ENCODE data around the gene LGMN. TPM values are rescaled to one million over a fixed set of nuclear protein-coding genes. Genes with fewer than 3 reads are reported as not detected.
"Not testable (repeated sequence)": the region's sequence is repeated elsewhere in the genome, so short reads cannot be mapped to it uniquely, and the experiment has no call there.

The LGMN gene
- total and polyA plus RNA-seq, 2 experiments from 2014 or later = 98.8 to 129 TPM

DNA sequence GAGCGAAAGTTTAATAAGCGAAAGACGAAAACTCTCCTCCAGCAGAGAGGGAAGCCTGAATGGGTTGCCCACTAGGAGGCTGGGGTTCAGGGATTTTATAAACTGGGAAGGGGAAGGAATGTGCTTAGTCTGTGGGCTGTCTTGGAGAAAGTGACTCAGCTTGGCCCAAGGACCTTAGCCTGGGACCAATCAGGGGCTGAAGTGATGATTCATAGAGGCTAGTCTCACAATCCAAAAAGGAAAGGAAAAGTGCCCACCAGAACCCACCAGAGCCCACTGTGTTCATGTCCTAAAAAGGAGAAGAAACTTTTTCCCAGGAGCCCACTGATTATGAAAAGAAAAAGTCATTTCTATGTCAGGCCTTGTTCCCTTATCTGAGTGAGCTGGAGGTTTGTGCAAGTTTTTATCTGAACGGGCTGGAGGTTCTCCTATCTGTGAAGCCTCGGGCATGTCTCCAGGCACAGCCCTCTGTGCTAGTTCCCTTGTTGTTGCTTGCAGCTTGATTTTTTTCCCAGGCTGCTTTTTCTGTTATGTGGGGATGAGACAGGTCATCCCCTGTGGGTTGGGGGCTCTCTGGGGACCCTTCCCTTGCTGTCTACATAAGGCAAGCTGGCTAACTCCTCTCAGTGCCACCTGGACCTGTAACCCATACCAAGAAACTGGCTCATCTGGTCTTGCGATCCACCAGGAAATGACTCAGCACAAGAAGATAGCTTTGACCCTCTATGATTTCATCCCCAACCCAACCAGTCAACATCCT is 37.4 kb upstream of the LGMN start:
- Histone ChIP-seq H2AFZ (peak overlapping the region; percentile 50), H3K79me2 (ENCODE audit: insufficient read depth) (no peaks in the 10 kb centered on the region), H3K9me3 (ENCODE audit: low read depth) (no peaks in the 10 kb centered on the region), H3K4me2 (ENCODE audit: unreplicated experiment) (peak overlapping the region; percentile 51), H3K4me1 (ENCODE audit: insufficient read depth) (peaks cover 10% of the 10 kb centered on the region), H3K9me2 (ENCODE audit: insufficient read depth) (no peaks in the 10 kb centered on the region), H3K27me3 (replicated peaks; ENCODE audit: insufficient read depth) (no peaks in the 10 kb centered on the region), H3K36me3 (ENCODE audit: low read depth) (no peaks in the 10 kb centered on the region), H3K9ac (peak overlapping the region; percentile 58), H3K27ac (peak overlapping the region; percentile 81), H3F3A (ENCODE audit: insufficient read depth) (peaks cover 16% of the 10 kb centered on the region), H4K20me1 (ENCODE audit: insufficient read depth) (no peaks in the 10 kb centered on the region), H3K4me3 (peak overlapping the region; percentile 34; the same call in 1 of the 2 replicates)
- peak; percentile 88 for DNase-seq
- in situ Hi-C loops (cut with MboI) = loop anchor here (25.0 kb wide), 1 partner anchor 649 kb away; no protein-coding TSS in a partner anchor
- no peak for TF ChIP-seq EZH2phosphoT487 (IDR thresholded peaks at IDR 0.05; ENCODE audit: insufficient read depth, low read depth)
- no peak for TF ChIP-seq EZH2 (IDR thresholded peaks at IDR 0.05; ENCODE audit: insufficient read depth, poor library complexity, severe bottlenecking)
- WGBS, 2 experiments (ENCODE audit: low coverage in 1 of 2, low lambda C conversion rate in 2 of 2, missing lambda C conversion rate in 2 of 2) = 70 to 74% methylated on average over 6 of the region's 6 CpGs

DNA sequence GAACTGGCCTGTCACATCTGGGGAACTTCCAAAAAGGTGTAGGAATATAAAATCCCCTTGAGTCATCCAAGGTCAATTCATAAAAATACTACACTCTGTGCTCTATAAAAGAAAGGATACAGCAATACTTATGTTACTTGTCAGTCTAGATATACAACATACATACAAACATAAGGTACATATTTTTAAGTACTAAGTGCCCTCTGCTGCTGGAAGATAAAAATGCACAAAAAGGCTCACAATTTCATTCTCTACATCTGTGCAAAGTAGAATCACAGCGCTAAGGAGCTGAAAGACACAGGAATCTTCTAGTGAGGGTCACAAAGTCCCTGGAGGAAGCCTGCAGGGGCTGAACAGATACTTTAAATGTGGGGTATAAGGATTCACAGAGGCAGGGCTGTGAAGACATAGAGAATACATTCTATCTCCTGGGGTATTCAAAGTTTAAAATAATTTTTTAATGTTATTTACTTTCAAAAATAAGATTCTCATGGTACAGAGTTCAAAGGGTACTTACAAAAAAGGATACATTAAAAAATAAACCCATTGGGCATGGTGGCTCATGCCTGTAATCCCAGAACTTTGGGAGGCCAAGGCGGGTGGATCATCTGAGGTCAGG is 35.5 kb upstream of the LGMN start:
- no peak for TF ChIP-seq EZH2phosphoT487 (IDR thresholded peaks at IDR 0.05; ENCODE audit: insufficient read depth, low read depth)
- TF ChIP-seq EZH2 (IDR thresholded peaks at IDR 0.05; ENCODE audit: insufficient read depth, poor library complexity, severe bottlenecking) = no peak
- Histone ChIP-seq H3K36me3 (ENCODE audit: low read depth) (no peaks in the 10 kb centered on the region), H4K20me1 (ENCODE audit: insufficient read depth) (no peaks in the 10 kb centered on the region), H3K9ac (no peak overlapping the region), H3K9me2 (ENCODE audit: insufficient read depth) (no peaks in the 10 kb centered on the region), H3K4me2 (ENCODE audit: unreplicated experiment) (no peak overlapping the region), H3K27ac (no peak overlapping the region), H3K27me3 (replicated peaks; ENCODE audit: insufficient read depth) (no peaks in the 10 kb centered on the region), H3K9me3 (ENCODE audit: low read depth) (no peaks in the 10 kb centered on the region), H3K4me1 (ENCODE audit: insufficient read depth) (peaks cover 18% of the 10 kb centered on the region), H3K4me3 (no peak overlapping the region), H3F3A (ENCODE audit: insufficient read depth) (peaks cover 22% of the 10 kb centered on the region), H3K79me2 (ENCODE audit: insufficient read depth) (no peaks in the 10 kb centered on the region), H2AFZ (peak overlapping the region; percentile 21)
- WGBS, 2 experiments (ENCODE audit: low coverage in 1 of 2, low lambda C conversion rate in 2 of 2, missing lambda C conversion rate in 2 of 2) = 35 to 42% methylated on average over 2 of the region's 2 CpGs
- in situ Hi-C loops (cut with MboI) = loop anchor here (25.0 kb wide), 1 partner anchor 647 kb away; no protein-coding TSS in a partner anchor
- DNase-seq = peak; percentile 68

DNA sequence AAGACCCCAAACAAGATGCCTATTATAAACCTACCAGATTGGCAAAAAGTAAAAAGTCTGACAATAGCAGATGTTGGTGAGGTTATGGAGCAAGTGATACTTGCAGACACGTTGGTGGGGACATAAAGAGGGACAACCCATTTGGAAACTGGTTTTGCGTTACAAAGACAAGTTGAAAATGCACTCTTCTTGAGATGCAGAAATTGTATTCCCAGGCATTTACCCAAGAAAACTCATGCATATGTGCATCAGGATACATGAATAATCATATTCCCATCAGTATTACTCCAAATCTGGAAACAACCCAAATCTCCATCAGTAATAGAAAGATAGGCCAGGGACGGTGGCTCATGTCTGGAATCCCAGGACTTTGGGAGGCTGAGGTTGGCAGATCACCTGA is 32.9 kb upstream of the LGMN start:
- TF ChIP-seq EZH2phosphoT487 (IDR thresholded peaks at IDR 0.05; ENCODE audit: insufficient read depth, low read depth) (no peak), EZH2 (IDR thresholded peaks at IDR 0.05; ENCODE audit: insufficient read depth, poor library complexity, severe bottlenecking) (no peak)
- DNase-seq = no peak
- peaks cover 15% of the 10 kb centered on the region for H3F3A ChIP-seq (ENCODE audit: insufficient read depth)
- peaks cover 17% of the 10 kb centered on the region for H3K4me1 ChIP-seq (ENCODE audit: insufficient read depth)
- H3K9me2 ChIP-seq (ENCODE audit: insufficient read depth) = no peaks in the 10 kb centered on the region
- H3K4me3 ChIP-seq = no peak overlapping the region
- H2AFZ ChIP-seq = no peak overlapping the region
- no peaks in the 10 kb centered on the region for H3K79me2 ChIP-seq (ENCODE audit: insufficient read depth)
- no peaks in the 10 kb centered on the region for H3K36me3 ChIP-seq (ENCODE audit: low read depth)
- H3K27ac ChIP-seq = no peak overlapping the region
- H3K4me2 ChIP-seq (ENCODE audit: unreplicated experiment) = no peak overlapping the region
- H3K9me3 ChIP-seq (ENCODE audit: low read depth) = no peaks in the 10 kb centered on the region
- no peaks in the 10 kb centered on the region for H3K27me3 ChIP-seq (replicated peaks; ENCODE audit: insufficient read depth)
- no peak overlapping the region for H3K9ac ChIP-seq
- 90 to 95% methylated on average over 3 of the region's 3 CpGs for WGBS, 2 experiments (ENCODE audit: low coverage in 1 of 2, low lambda C conversion rate in 2 of 2, missing lambda C conversion rate in 2 of 2)
- H4K20me1 ChIP-seq (ENCODE audit: insufficient read depth) = no peaks in the 10 kb centered on the region
- in situ Hi-C loops (cut with MboI) = loop anchor here (25.0 kb wide), 1 partner anchor 644 kb away; no protein-coding TSS in a partner anchor

DNA sequence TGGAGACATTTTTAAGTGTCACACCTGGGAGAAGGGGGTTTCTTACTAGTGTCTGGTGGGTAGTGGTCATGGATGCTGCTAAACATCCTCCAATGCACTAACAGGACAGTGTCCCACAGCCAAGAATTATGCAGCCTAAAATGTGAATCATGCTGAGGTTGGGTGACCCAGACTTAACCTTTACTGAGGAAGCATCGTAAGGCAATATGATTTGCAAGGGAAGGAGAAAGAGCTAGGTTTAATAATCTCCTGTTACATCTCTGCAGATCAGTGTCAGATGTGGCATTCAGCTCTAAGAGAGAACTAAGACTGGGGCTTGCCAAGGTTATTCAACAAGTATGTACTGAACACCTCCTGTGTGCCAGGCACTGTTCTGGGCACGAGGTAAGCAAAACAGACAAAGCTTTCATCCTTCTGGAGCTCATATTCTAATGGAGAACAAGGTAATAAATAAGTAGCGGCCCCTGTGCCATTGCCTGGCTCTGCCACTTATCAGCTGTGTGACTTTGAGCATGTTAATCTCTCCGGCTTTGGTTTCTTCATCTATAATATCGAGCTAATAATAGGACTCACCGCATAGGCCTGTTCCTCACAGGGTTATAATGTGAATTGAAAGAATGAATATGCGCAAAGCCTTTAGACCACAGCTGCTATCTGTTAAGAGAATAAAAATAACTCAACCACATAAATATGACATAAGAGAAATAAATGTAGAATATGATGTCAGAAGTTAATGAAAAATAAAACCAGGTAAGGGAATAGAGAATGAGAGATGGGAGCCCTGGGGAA is 32.2 kb upstream of the LGMN start:
- Histone ChIP-seq H3K27me3 (replicated peaks; ENCODE audit: insufficient read depth) (no peaks in the 10 kb centered on the region), H3K9me3 (ENCODE audit: low read depth) (no peaks in the 10 kb centered on the region), H3K9me2 (ENCODE audit: insufficient read depth) (no peaks in the 10 kb centered on the region), H3F3A (ENCODE audit: insufficient read depth) (peaks cover 8% of the 10 kb centered on the region), H3K4me1 (ENCODE audit: insufficient read depth) (peaks cover 10% of the 10 kb centered on the region), H3K79me2 (ENCODE audit: insufficient read depth) (no peaks in the 10 kb centered on the region), H4K20me1 (ENCODE audit: insufficient read depth) (no peaks in the 10 kb centered on the region), H3K27ac (no peak overlapping the region), H3K4me2 (ENCODE audit: unreplicated experiment) (no peak overlapping the region), H2AFZ (no peak overlapping the region), H3K36me3 (ENCODE audit: low read depth) (no peaks in the 10 kb centered on the region), H3K4me3 (no peak overlapping the region), H3K9ac (no peak overlapping the region)
- DNase-seq = peak; percentile 73
- WGBS, 2 experiments (ENCODE audit: low coverage in 1 of 2, low lambda C conversion rate in 2 of 2, missing lambda C conversion rate in 2 of 2) = 40 to 49% methylated on average over 7 of the region's 7 CpGs
- in situ Hi-C loops (cut with MboI) = loop anchor here (25.0 kb wide), 1 partner anchor 643 kb away; no protein-coding TSS in a partner anchor
- no peak for TF ChIP-seq EZH2phosphoT487 (IDR thresholded peaks at IDR 0.05; ENCODE audit: insufficient read depth, low read depth)
- TF ChIP-seq EZH2 (IDR thresholded peaks at IDR 0.05; ENCODE audit: insufficient read depth, poor library complexity, severe bottlenecking) = no peak

DNA sequence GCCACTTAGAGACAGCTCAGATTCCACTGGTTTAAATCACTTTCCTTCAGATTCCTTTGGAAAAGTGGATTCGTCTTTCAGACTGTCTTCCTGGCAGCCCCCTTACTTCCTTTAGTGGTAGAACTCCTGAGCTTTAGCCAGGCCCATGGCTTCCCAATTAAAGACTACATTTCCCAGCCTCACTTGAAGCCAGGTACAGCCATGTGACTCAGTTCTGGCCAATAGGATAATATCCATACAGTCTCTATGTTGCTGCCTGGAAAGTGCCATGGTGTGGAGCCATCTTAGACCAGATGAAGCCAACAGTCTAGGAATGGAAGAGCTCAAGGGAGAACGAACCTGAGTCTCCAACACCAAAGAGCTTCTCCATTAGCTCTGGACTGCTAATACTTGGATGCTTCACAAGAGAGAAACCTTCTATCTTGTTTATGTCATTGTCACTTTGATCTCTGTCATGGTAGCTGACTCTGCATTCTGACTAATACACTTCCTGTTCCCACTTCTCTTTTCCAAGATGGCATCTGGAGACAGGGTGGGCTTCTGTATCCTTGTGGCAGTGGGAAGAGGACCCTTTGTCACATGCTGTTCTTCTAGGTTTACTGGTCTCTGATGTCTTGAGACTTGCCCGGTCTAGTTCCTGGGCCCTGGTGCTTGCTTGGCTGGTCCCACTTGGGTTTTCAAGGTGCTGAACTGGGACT is 30.6 kb upstream of the LGMN start:
- not testable (repeated sequence) for H2AFZ ChIP-seq; H3K9ac ChIP-seq; H3K36me3 ChIP-seq (ENCODE audit: low read depth); H3K9me3 ChIP-seq (ENCODE audit: low read depth); H3K4me1 ChIP-seq (ENCODE audit: insufficient read depth); H4K20me1 ChIP-seq (ENCODE audit: insufficient read depth); H3K27ac ChIP-seq; H3K9me2 ChIP-seq (ENCODE audit: insufficient read depth); H3K4me2 ChIP-seq (ENCODE audit: unreplicated experiment); H3K27me3 ChIP-seq (replicated peaks; ENCODE audit: insufficient read depth); DNase-seq; H3K79me2 ChIP-seq (ENCODE audit: insufficient read depth); H3F3A ChIP-seq (ENCODE audit: insufficient read depth); H3K4me3 ChIP-seq
- in situ Hi-C loops (cut with MboI) = loop anchor here (25.0 kb wide), 1 partner anchor 642 kb away; no protein-coding TSS in a partner anchor
- 75 to 86% methylated on average over 2 to 3 of the region's 3 CpGs for WGBS, 2 experiments (ENCODE audit: low coverage in 1 of 2, low lambda C conversion rate in 2 of 2, missing lambda C conversion rate in 2 of 2)

DNA sequence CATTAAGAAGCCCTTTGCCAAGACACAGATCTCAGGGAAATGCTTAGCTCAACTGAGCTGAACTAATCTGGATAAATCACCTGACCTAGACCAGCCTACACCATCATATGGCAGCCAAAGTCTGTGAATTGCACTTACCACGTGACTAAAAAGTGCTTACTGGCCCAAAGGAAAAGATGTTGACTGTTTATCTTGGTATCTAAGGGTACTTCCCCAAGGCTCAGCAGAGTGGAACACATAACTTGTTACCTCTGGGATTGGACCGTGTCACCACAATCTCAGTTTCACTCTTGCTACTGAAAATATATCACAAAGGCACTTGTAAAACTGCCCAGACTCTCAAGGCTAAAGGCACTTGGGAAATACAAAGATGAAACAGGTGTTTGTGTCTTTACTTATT is 26.9 kb upstream of the LGMN start:
- H3K9me2 ChIP-seq (ENCODE audit: insufficient read depth); DNase-seq; H3K4me1 ChIP-seq (ENCODE audit: insufficient read depth); H4K20me1 ChIP-seq (ENCODE audit: insufficient read depth); H3K27ac ChIP-seq; H3K9me3 ChIP-seq (ENCODE audit: low read depth); H3K4me3 ChIP-seq; H3K9ac ChIP-seq; H3K27me3 ChIP-seq (replicated peaks; ENCODE audit: insufficient read depth); H3F3A ChIP-seq (ENCODE audit: insufficient read depth); H3K79me2 ChIP-seq (ENCODE audit: insufficient read depth); H2AFZ ChIP-seq; H3K4me2 ChIP-seq (ENCODE audit: unreplicated experiment); H3K36me3 ChIP-seq (ENCODE audit: low read depth): not testable (repeated sequence)
- in situ Hi-C loops (cut with MboI) = loop anchor here (25.0 kb wide), 1 partner anchor 638 kb away; no protein-coding TSS in a partner anchor
- WGBS, 2 experiments (ENCODE audit: low coverage in 1 of 2, low lambda C conversion rate in 2 of 2, missing lambda C conversion rate in 2 of 2) = 34 to 44% methylated on average over 2 of the region's 2 CpGs

Measured in GM23248 (cell line).